ENCODE data around the gene ITPR1.

Gene ITPR1

DNA sequence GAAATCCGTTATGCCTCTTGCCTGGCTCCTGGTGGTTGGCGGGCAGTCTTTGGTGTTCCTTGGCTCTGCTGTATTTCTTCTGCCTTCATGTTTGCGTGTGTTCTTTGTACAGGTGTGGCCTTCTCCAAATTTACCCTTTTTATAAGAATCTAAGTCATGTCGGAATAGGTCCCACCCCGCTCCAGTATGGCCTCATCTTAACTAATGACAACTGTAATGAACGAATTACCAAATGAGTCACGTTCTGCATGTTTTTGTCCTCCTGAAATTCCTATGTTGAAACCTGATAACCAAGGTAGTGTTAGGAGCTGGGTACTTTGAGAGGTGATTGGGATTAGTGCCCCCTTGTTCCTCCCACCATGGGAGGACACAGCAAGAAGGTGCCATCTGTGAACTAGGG lies 71.1 kb downstream of the ITPR1 start:
- no peak overlapping the region for H3K9ac ChIP-seq (ENCODE audit: low read depth, low read length, poor library complexity, severe bottlenecking)
- peaks cover 7% of the 10 kb centered on the region for H4K20me1 ChIP-seq (ENCODE audit: insufficient read depth, low read length, poor library complexity, severe bottlenecking)
- H3K4me2 ChIP-seq (ENCODE audit: low read depth, low read length, poor library complexity, severe bottlenecking), result no peak overlapping the region
- H3K79me2 ChIP-seq (ENCODE audit: insufficient read depth, low read length), result peaks cover 62% of the 10 kb centered on the region
- no peak overlapping the region for H3K4me3 ChIP-seq (ENCODE audit: low read length, poor library complexity, severe bottlenecking)
- H3K9me3 ChIP-seq (ENCODE audit: insufficient read depth, low read depth, low read length), result no peaks in the 10 kb centered on the region
- peaks cover 11% of the 10 kb centered on the region for H3K4me1 ChIP-seq (ENCODE audit: insufficient read depth, low read length, poor library complexity, severe bottlenecking)
- no peaks in the 10 kb centered on the region for H3K27me3 ChIP-seq (ENCODE audit: insufficient read depth, low read length, poor library complexity, severe bottlenecking)
- H3F3A ChIP-seq (ENCODE audit: low read depth), result no peaks in the 10 kb centered on the region
- no peak for TF ChIP-seq CTCF (conservative IDR thresholded peaks at IDR 0.05; ENCODE audit: low read length)
- no peak for TF ChIP-seq EZH2phosphoT487 (IDR thresholded peaks at IDR 0.05; ENCODE audit: borderline replicate concordance)
- no peaks in the 10 kb centered on the region for H3K9me2 ChIP-seq (replicated peaks; ENCODE audit: low read depth, low read length)
- no peak overlapping the region for H2AFZ ChIP-seq (ENCODE audit: low read length)
- H3K36me3 ChIP-seq (ENCODE audit: insufficient read depth, low read length), result no peaks in the 10 kb centered on the region; the same call in 1 of the 2 replicates

DNA sequence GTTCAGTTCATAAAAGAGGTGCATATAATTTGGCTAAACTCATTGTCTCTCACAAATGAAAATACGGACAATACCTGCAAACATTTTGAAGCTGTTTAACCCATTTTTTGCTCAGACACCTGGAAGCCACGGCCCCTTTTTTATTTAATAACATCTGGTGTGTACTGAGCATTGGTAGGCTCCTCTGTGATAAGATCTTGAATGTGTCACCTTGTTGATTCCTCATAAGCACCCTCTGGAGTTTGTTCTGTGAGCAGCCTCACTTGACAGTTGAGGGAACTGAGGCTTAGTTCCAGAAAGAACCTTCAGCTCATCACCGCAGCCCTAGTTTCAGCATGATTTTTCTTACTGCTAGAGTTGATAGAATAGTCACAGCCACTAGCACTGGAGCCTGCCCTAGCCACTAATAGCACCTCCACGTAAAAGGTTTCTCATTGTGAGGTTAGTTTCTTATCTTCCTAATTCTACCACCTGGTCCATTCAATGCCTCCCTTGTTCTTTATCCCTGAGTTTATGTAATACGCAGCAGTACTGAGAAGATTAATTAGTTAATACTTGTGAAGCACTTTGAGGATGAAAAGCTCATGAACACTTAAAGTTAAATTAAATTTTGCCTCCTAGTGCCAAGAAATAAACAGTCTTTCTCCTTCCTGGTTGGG lies 71.9 kb downstream of the ITPR1 start:
- H3K4me2 ChIP-seq (ENCODE audit: low read depth, low read length, poor library complexity, severe bottlenecking), result no peak overlapping the region
- H3F3A ChIP-seq (ENCODE audit: low read depth), result no peaks in the 10 kb centered on the region
- H3K9ac ChIP-seq (ENCODE audit: low read depth, low read length, poor library complexity, severe bottlenecking), result no peak overlapping the region
- no peak overlapping the region for H3K4me3 ChIP-seq (ENCODE audit: low read length, poor library complexity, severe bottlenecking)
- no peaks in the 10 kb centered on the region for H3K27me3 ChIP-seq (ENCODE audit: insufficient read depth, low read length, poor library complexity, severe bottlenecking)
- TF ChIP-seq CTCF (conservative IDR thresholded peaks at IDR 0.05; ENCODE audit: low read length), result no peak
- no peak for TF ChIP-seq EZH2phosphoT487 (IDR thresholded peaks at IDR 0.05; ENCODE audit: borderline replicate concordance)
- H3K9me3 ChIP-seq (ENCODE audit: insufficient read depth, low read depth, low read length), result no peaks in the 10 kb centered on the region
- no peak overlapping the region for H2AFZ ChIP-seq (ENCODE audit: low read length)
- peaks cover 55% of the 10 kb centered on the region for H3K79me2 ChIP-seq (ENCODE audit: insufficient read depth, low read length)
- H3K4me1 ChIP-seq (ENCODE audit: insufficient read depth, low read length, poor library complexity, severe bottlenecking), result peaks cover 14% of the 10 kb centered on the region
- H4K20me1 ChIP-seq (ENCODE audit: insufficient read depth, low read length, poor library complexity, severe bottlenecking), result peaks cover 13% of the 10 kb centered on the region
- no peaks in the 10 kb centered on the region for H3K9me2 ChIP-seq (replicated peaks; ENCODE audit: low read depth, low read length)
- H3K36me3 ChIP-seq (ENCODE audit: insufficient read depth, low read length), result no peaks in the 10 kb centered on the region; the same call in 1 of the 2 replicates

- Histone ChIP-seq H3F3A (ENCODE audit: low read depth) (no peaks in the 10 kb centered on the region), H3K4me2 (ENCODE audit: low read depth, low read length, poor library complexity, severe bottlenecking) (no peak overlapping the region), H2AFZ (ENCODE audit: low read length) (no peak overlapping the region), H3K9ac (ENCODE audit: low read depth, low read length, poor library complexity, severe bottlenecking) (no peak overlapping the region), H3K9me3 (ENCODE audit: insufficient read depth, low read depth, low read length) (no peaks in the 10 kb centered on the region), H3K27me3 (ENCODE audit: insufficient read depth, low read length, poor library complexity, severe bottlenecking) (no peaks in the 10 kb centered on the region), H4K20me1 (ENCODE audit: insufficient read depth, low read length, poor library complexity, severe bottlenecking) (peaks cover 13% of the 10 kb centered on the region), H3K4me1 (ENCODE audit: insufficient read depth, low read length, poor library complexity, severe bottlenecking) (peaks cover 19% of the 10 kb centered on the region), H3K9me2 (replicated peaks; ENCODE audit: low read depth, low read length) (no peaks in the 10 kb centered on the region), H3K4me3 (ENCODE audit: low read length, poor library complexity, severe bottlenecking) (no peak overlapping the region), H3K36me3 (ENCODE audit: insufficient read depth, low read length) (no peaks in the 10 kb centered on the region; the same call in 1 of the 2 replicates), H3K79me2 (ENCODE audit: insufficient read depth, low read length) (peaks cover 52% of the 10 kb centered on the region)
- TF ChIP-seq EZH2phosphoT487 (IDR thresholded peaks at IDR 0.05; ENCODE audit: borderline replicate concordance) (no peak), CTCF (conservative IDR thresholded peaks at IDR 0.05; ENCODE audit: low read length) (no peak)
Observed at GRCh38 chr3:4565809-4566501, 72.8 kb downstream of the ITPR1 start.

Data from Loucy (cell line).